Neural progenitor cell (in vitro differentiated cells): Measurements from ENCODE around the gene NRP1. TPM values are rescaled to one million over a fixed set of nuclear protein-coding genes. Genes with fewer than 3 reads are reported as not detected.

ENCODE experiments used
- DNase-seq: peaks from one replicate; pipeline ENCODE4 v3.0.0-alpha.2; 2016; ENCODE audit warnings: low spot score
- H2AFZ ChIP-seq: fragments of 200-600 bp; sonication (generic); replicated peaks from 2 replicates; pipeline ENCODE4 v1.6.1; 2016; ENCODE audit warnings: antibody characterized with exemption
- H3F3A ChIP-seq: fragments of 200-600 bp; sonication (generic); 2 replicates; pipeline ENCODE4 v1.6.1; 2016; ENCODE audit warnings: antibody characterized with exemption, low read depth
- H3K27ac ChIP-seq: fragments of 200-600 bp; sonication (generic); 2 replicates; pipeline ENCODE4 v1.5.1; 2016; ENCODE audit warnings: mild to moderate bottlenecking
- H3K27me3 ChIP-seq: fragments of 200-600 bp; sonication (generic); 2 replicates; pipeline ENCODE4 v1.6.1; 2016; ENCODE audit warnings: mild to moderate bottlenecking, moderate library complexity
- H3K36me3 ChIP-seq: fragments of 200-600 bp; sonication (generic); 2 replicates; pipeline ENCODE4 v1.5.1; 2016
- H3K4me1 ChIP-seq: fragments of 200-600 bp; sonication (generic); 2 replicates; pipeline ENCODE4 v1.6.1; 2016; ENCODE audit warnings: mixed run types
- H3K4me2 ChIP-seq: fragments of 200-600 bp; sonication (generic); 2 replicates; pipeline ENCODE4 v1.6.1; 2016
- H3K4me3 ChIP-seq: fragments of 200-600 bp; sonication (generic); 2 replicates; pipeline ENCODE4 v1.5.1; 2016
- H3K79me2 ChIP-seq: fragments of 200-600 bp; sonication (generic); 2 replicates; pipeline ENCODE4 v1.6.1; 2016; ENCODE audit warnings: low read depth
- H3K9ac ChIP-seq: fragments of 200-600 bp; sonication (generic); 2 replicates; pipeline ENCODE4 v1.6.1; 2016
- H3K9me3 ChIP-seq: fragments of 200-600 bp; sonication (generic); 2 replicates; pipeline ENCODE4 v1.5.1; 2016; ENCODE audit warnings: low read depth
- H4K20me1 ChIP-seq: fragments of 200-600 bp; sonication (generic); 2 replicates; pipeline ENCODE4 v1.6.1; 2016; ENCODE audit warnings: low read depth
- H3K27ac Mint-ChIP-seq: 3 replicates; pipeline ENCODE4 v1.8.0; 2021; ENCODE audit warnings: mixed read lengths
- H3K27me3 Mint-ChIP-seq: 2 replicates; pipeline ENCODE4 v1.8.0; 2022; ENCODE audit warnings: low read depth, mild to moderate bottlenecking, inconsistent platforms, moderate library complexity, mixed read lengths; ENCODE audit not compliant: insufficient read depth
- H3K36me3 Mint-ChIP-seq: 3 replicates; pipeline ENCODE4 v1.8.0; 2021; ENCODE audit warnings: mixed read lengths
- H3K4me1 Mint-ChIP-seq: 3 replicates; pipeline ENCODE4 v1.8.0; 2021; ENCODE audit warnings: mixed read lengths
- H3K4me3 Mint-ChIP-seq: 3 replicates; pipeline ENCODE4 v1.8.0; 2021; ENCODE audit warnings: mild to moderate bottlenecking, moderate library complexity, mixed read lengths
- H3K9me3 Mint-ChIP-seq: 3 replicates; pipeline ENCODE4 v1.8.0; 2020; ENCODE audit warnings: mixed read lengths
- EZH2 ChIP-seq: fragments of 200-600 bp; sonication (generic); IDR thresholded peaks from 2 replicates; pipeline ENCODE4 v1.6.1; 2017; ENCODE audit warnings: antibody characterized with exemption, mild to moderate bottlenecking, moderate library complexity
- EZH2phosphoT487 ChIP-seq: fragments of 200-600 bp; sonication (generic); IDR thresholded peaks from 2 replicates; pipeline ENCODE4 v1.6.1; 2017; ENCODE audit warnings: antibody characterized with exemption
- total RNA-seq: library from RNA; depleted of rRNA; stranded (reverse); fragments of >200 nt; gene quantifications from 2 replicates; pipeline ENCODE4 v1.2.3, GENCODE V29; 2015; ENCODE audit warnings: low replicate concordance
- TF ChIP-seq, protein P1 (sequence below): fragments of 200-600 bp; sonication (generic); IDR thresholded peaks from 2 replicates; pipeline ENCODE4 v1.5.1; 2017; ENCODE audit warnings: antibody characterized with exemption, mild to moderate bottlenecking

The NRP1 gene
- total RNA-seq, 1 donor from 2014 or later = 1.9 TPM

DNA sequence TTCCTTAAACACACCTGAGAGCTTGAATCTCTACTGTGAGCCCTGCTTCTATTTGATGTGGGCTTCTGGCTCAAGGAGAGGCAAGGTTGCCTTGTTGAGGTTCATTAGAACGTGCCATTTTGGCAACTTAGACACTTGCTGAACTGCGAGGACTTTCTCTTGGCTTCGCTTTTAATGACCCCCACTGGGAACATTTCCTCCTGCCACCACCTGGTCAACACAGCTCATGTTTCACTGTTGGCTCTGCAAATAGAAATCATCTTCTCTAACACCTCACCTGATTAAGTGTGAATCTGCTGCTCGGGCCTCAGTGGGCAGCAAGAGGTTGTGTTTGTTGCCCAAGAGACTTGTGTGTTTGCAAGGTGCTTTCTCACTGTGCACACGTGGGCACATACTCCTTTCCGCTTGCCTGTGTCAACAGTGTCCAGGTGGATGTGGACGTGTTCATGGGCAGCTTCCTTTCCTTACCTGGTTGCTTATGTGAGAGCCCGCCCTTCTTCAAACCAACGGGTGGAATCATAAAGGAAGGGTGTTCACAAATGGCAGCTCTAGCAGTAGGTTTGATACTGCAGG lies 147.0 kb downstream of the NRP1 start:
- Histone ChIP-seq H3K79me2 (no peaks in the 10 kb centered on the region), H3K4me1 (peaks cover 22% of the 10 kb centered on the region), H3K9ac (no peak overlapping the region), H2AFZ (no peak overlapping the region), H3K4me2 (no peak overlapping the region), H3K9me3 (no peaks in the 10 kb centered on the region), H3F3A (peaks cover 15% of the 10 kb centered on the region), H3K4me3 (no peak overlapping the region), H3K36me3 (no peaks in the 10 kb centered on the region), H4K20me1 (no peaks in the 10 kb centered on the region), H3K27me3 (no peaks in the 10 kb centered on the region), H3K27ac (no peak overlapping the region)
- H3K27ac Mint-ChIP-seq = no peak overlapping the region
- peaks cover 10% of the 10 kb centered on the region for H3K36me3 Mint-ChIP-seq
- no peak for DNase-seq
- H3K9me3 Mint-ChIP-seq = no peaks in the 10 kb centered on the region
- H3K4me3 Mint-ChIP-seq = no peak overlapping the region
- H3K4me1 Mint-ChIP-seq = peaks cover 11% of the 10 kb centered on the region
- peaks cover 5% of the 10 kb centered on the region for H3K27me3 Mint-ChIP-seq
- TF ChIP-seq EZH2phosphoT487 (no peak), EZH2 (no peak)
- TF ChIP-seq, protein P1, sequence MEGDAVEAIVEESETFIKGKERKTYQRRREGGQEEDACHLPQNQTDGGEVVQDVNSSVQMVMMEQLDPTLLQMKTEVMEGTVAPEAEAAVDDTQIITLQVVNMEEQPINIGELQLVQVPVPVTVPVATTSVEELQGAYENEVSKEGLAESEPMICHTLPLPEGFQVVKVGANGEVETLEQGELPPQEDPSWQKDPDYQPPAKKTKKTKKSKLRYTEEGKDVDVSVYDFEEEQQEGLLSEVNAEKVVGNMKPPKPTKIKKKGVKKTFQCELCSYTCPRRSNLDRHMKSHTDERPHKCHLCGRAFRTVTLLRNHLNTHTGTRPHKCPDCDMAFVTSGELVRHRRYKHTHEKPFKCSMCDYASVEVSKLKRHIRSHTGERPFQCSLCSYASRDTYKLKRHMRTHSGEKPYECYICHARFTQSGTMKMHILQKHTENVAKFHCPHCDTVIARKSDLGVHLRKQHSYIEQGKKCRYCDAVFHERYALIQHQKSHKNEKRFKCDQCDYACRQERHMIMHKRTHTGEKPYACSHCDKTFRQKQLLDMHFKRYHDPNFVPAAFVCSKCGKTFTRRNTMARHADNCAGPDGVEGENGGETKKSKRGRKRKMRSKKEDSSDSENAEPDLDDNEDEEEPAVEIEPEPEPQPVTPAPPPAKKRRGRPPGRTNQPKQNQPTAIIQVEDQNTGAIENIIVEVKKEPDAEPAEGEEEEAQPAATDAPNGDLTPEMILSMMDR = no peak

GRCh38 chr10:33186150-33186549 lies 148.3 kb downstream of the NRP1 start:
- Mint-ChIP-seq H3K4me3 (no peak overlapping the region), H3K4me1 (peaks cover 8% of the 10 kb centered on the region), H3K9me3 (no peaks in the 10 kb centered on the region), H3K27me3 (peaks cover 2% of the 10 kb centered on the region), H3K36me3 (peaks cover 15% of the 10 kb centered on the region), H3K27ac (no peak overlapping the region)
- no peak overlapping the region for H3K9ac ChIP-seq
- no peak overlapping the region for H2AFZ ChIP-seq
- TF ChIP-seq EZH2 = no peak
- TF ChIP-seq, protein P1 = no peak
- TF ChIP-seq EZH2phosphoT487 = no peak
- H3K9me3 ChIP-seq = no peaks in the 10 kb centered on the region
- peaks cover 15% of the 10 kb centered on the region for H3F3A ChIP-seq
- no peak for DNase-seq
- peaks cover 20% of the 10 kb centered on the region for H3K4me1 ChIP-seq
- no peaks in the 10 kb centered on the region for H3K27me3 ChIP-seq
- no peak overlapping the region for H3K4me3 ChIP-seq
- H3K4me2 ChIP-seq = no peak overlapping the region
- no peaks in the 10 kb centered on the region for H3K79me2 ChIP-seq
- no peaks in the 10 kb centered on the region for H4K20me1 ChIP-seq
- no peak overlapping the region for H3K27ac ChIP-seq
- no peaks in the 10 kb centered on the region for H3K36me3 ChIP-seq

DNA sequence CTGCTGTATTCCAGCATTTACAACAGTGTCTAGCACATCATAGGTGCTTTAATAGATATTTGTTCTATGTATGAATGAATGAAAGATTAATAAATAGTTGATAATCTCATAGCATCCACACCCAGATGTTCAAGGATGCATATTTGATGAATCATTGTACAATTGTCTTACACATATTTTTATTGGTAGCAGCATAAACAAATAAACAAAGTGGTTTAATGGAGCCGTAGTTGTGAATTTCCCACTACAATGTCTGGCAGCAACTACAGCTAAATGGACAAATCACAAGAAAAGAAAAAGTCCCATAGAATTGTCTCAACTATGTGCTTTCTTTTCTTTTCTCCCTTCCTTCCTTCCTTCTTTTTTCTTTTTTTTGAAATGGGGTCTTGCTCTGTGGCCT lies 150.8 kb downstream of the NRP1 start:
- no peaks in the 10 kb centered on the region for H3K4me1 Mint-ChIP-seq

More for the DNA sequence above, 150.8 kb downstream of the NRP1 start:
- TF ChIP-seq, protein P1 = no peak
- TF ChIP-seq EZH2 = no peak
- no peak for TF ChIP-seq EZH2phosphoT487
- Mint-ChIP-seq H3K9me3 (no peaks in the 10 kb centered on the region), H3K4me3 (no peak overlapping the region), H3K27me3 (peaks cover 2% of the 10 kb centered on the region), H3K27ac (no peak overlapping the region), H3K36me3 (peaks cover 18% of the 10 kb centered on the region)
- Histone ChIP-seq H3K9me3 (no peaks in the 10 kb centered on the region), H3K27me3 (no peaks in the 10 kb centered on the region), H3K4me2 (no peak overlapping the region), H3K79me2 (no peaks in the 10 kb centered on the region), H3K36me3 (no peaks in the 10 kb centered on the region), H3K4me3 (no peak overlapping the region), H4K20me1 (no peaks in the 10 kb centered on the region), H3K9ac (no peak overlapping the region), H3K4me1 (peaks cover 13% of the 10 kb centered on the region), H3K27ac (no peak overlapping the region), H2AFZ (no peak overlapping the region), H3F3A (no peaks in the 10 kb centered on the region)
- no peak for DNase-seq
